H1 (cell line): ENCODE results near the gene XNDC1N. TPM values are rescaled to one million over a fixed set of nuclear protein-coding genes. Genes with fewer than 3 reads are reported as not detected.

Experiments
- CTCF ChIA-PET: fragments of 300-600 bp; sonication (Branson Sonifier 250); formaldehyde crosslinking; loops from one replicate; lab custom pipeline; 2021; ENCODE audit not compliant: partially characterized antibody; lab: Charles Lee
- POLR2A ChIA-PET: fragments of 300-600 bp; sonication (Branson Sonifier 250); formaldehyde crosslinking; loops from one replicate; lab custom pipeline; 2021; ENCODE audit warnings: inconsistent platforms; ENCODE audit not compliant: partially characterized antibody; lab: Charles Lee
- DNase-seq, 2 experiments: peaks; one replicate each; pipeline versions ENCODE4 v3.0.0 to v3.0.0-alpha.2; 2010 to 2022; ENCODE audit warnings: low spot score in 2 of 2, low read depth in 1 of 2, mixed read lengths in 1 of 2
- FAIRE-seq: peaks from 2 replicates; lab custom pipeline; 2011; peaks lifted over from hg19 to GRCh38; lab: Jason Lieb, UNC
- H2AFZ ChIP-seq: 2 replicates; pipeline ENCODE4 v1.8.1; 2012; ENCODE audit warnings: low read length, inconsistent platforms
- H2AK5ac ChIP-seq: 2 replicates; pipeline ENCODE4 v1.6.1; 2013; ENCODE audit warnings: low read depth, low read length
- H2BK120ac ChIP-seq: replicated peaks from 2 replicates; pipeline ENCODE3; 2013; ENCODE audit warnings: low read depth, low read length, inconsistent platforms
- H2BK12ac ChIP-seq: 2 replicates; pipeline ENCODE4 v1.6.1; 2013; ENCODE audit warnings: low read depth, low read length
- H2BK15ac ChIP-seq: 2 replicates; pipeline ENCODE4 v1.6.1; 2013; ENCODE audit warnings: low read length
- H2BK20ac ChIP-seq: 2 replicates; pipeline ENCODE4 v1.6.1; 2013; ENCODE audit warnings: low read length
- H2BK5ac ChIP-seq: 2 replicates; pipeline ENCODE4 v1.6.1; 2013; ENCODE audit warnings: low read depth, low read length
- H3K14ac ChIP-seq: 2 replicates; pipeline ENCODE4 v1.6.1; 2013; ENCODE audit warnings: inconsistent platforms; ENCODE audit not compliant: insufficient read length
- H3K18ac ChIP-seq: 2 replicates; pipeline ENCODE4 v1.6.1; 2013; ENCODE audit warnings: low read length; ENCODE audit errors: extremely low read depth
- H3K23ac ChIP-seq: 2 replicates; pipeline ENCODE4 v1.6.1; 2013; ENCODE audit warnings: inconsistent platforms; ENCODE audit not compliant: insufficient read length
- H3K23me2 ChIP-seq: 2 replicates; pipeline ENCODE4 v1.6.1; 2013; ENCODE audit warnings: low read depth, low read length
- H3K27ac ChIP-seq: 2 replicates; pipeline ENCODE4 v1.6.1; 2011; ENCODE audit warnings: low read depth, low read length, inconsistent platforms
- H3K27me3 ChIP-seq, 4 experiments: replicated peaks in 1 of 4; 1 replicate in 1 of 4; 2 replicates in 3 of 4; pipeline versions ENCODE4 v1.6.1 to v1.8.1; 2011 to 2013; ENCODE audit warnings: low read length in 3 of 4, mild to moderate bottlenecking in 3 of 4, inconsistent platforms in 2 of 4, mixed read lengths in 2 of 4, moderate library complexity in 1 of 4; ENCODE audit not compliant: control insufficient read depth in 3 of 4, insufficient read depth in 3 of 4; ENCODE audit errors: extremely low read depth in 1 of 4
- H3K36me3 ChIP-seq, 4 experiments: 2 replicates each; pipeline versions ENCODE4 v1.6.1 to v1.8.1; 2011 to 2013; ENCODE audit warnings: mild to moderate bottlenecking in 4 of 4, low read length in 3 of 4, moderate library complexity in 2 of 4, control low read depth in 1 of 4, inconsistent platforms in 1 of 4; ENCODE audit not compliant: insufficient read depth in 4 of 4, control insufficient read depth in 2 of 4
- H3K4ac ChIP-seq: replicated peaks from 2 replicates; pipeline ENCODE3; 2013; ENCODE audit warnings: low read length, low read depth, mixed read lengths, inconsistent platforms; ENCODE audit not compliant: insufficient read length
- H3K4me1 ChIP-seq, 4 experiments: replicated peaks in 1 of 4; 1 replicate in 1 of 4; 2 replicates in 3 of 4; pipeline versions ENCODE4 v1.6.1 to v1.8.1; 2011 to 2013; ENCODE audit warnings: low read length in 3 of 4, inconsistent platforms in 2 of 4, mixed read lengths in 1 of 4; ENCODE audit not compliant: insufficient read depth in 4 of 4, control insufficient read depth in 3 of 4
- H3K4me2 ChIP-seq, 2 experiments: 2 replicates each; pipeline versions ENCODE4 v1.6.1 to v1.8.1; 2011 to 2013; ENCODE audit warnings: low read depth in 2 of 2, low read length in 2 of 2, control low read depth in 1 of 2, inconsistent platforms in 1 of 2, mild to moderate bottlenecking in 1 of 2; ENCODE audit not compliant: insufficient read depth in 1 of 2
- H3K4me3 ChIP-seq, 4 experiments: fragments of 200-600, 300-600 bp in 1 of 4; sonication (generic), shearing (Covaris generic), sonication (Bioruptor Twin) in 1 of 4; 2 replicates each; pipeline versions ENCODE4 v1.5.1 to v1.8.1; 2011 to 2016; ENCODE audit warnings: low read length in 4 of 4, low read depth in 3 of 4, control low read depth in 2 of 4, inconsistent platforms in 2 of 4, mild to moderate bottlenecking in 2 of 4, mixed read lengths in 1 of 4, moderate library complexity in 1 of 4; ENCODE audit not compliant: insufficient read depth in 2 of 4; ENCODE audit errors: extremely low read depth in 1 of 4
- H3K56ac ChIP-seq: replicated peaks from 2 replicates; pipeline ENCODE3; 2013; ENCODE audit warnings: low read depth, mild to moderate bottlenecking, mixed read lengths, low read length, inconsistent platforms; ENCODE audit not compliant: insufficient read length
- H3K79me1 ChIP-seq: 2 replicates; pipeline ENCODE4 v1.6.1; 2013; ENCODE audit warnings: low read depth, low read length, control low read depth
- H3K79me2 ChIP-seq, 2 experiments: 2 replicates each; pipeline versions ENCODE4 v1.6.1 to v1.8.1; 2012 to 2013; ENCODE audit warnings: low read length in 2 of 2, mild to moderate bottlenecking in 2 of 2, inconsistent platforms in 1 of 2; ENCODE audit not compliant: insufficient read depth in 2 of 2, control insufficient read depth in 1 of 2
- H3K9ac ChIP-seq, 4 experiments: replicated peaks in 1 of 4; 1 replicate in 1 of 4; 2 replicates in 3 of 4; pipeline versions ENCODE4 v1.6.1 to v1.8.1; 2011 to 2013; ENCODE audit warnings: low read depth in 3 of 4, low read length in 3 of 4, control low read depth in 2 of 4, mild to moderate bottlenecking in 2 of 4, moderate library complexity in 2 of 4, inconsistent platforms in 1 of 4; ENCODE audit errors: extremely low read depth in 1 of 4
- H3K9me3 ChIP-seq, 2 experiments: 2 replicates each; pipeline versions ENCODE4 v1.6.1 to v1.8.1; 2012 to 2013; ENCODE audit warnings: mild to moderate bottlenecking in 2 of 2, moderate library complexity in 2 of 2, control low read depth in 1 of 2, inconsistent platforms in 1 of 2, low read depth in 1 of 2, low read length in 1 of 2, mixed read lengths in 1 of 2; ENCODE audit not compliant: insufficient read depth in 2 of 2
- H4K20me1 ChIP-seq, 2 experiments: replicated peaks in 1 of 2; 2 replicates each; pipeline versions ENCODE3 to v1.8.1; 2011 to 2013; ENCODE audit warnings: inconsistent platforms in 2 of 2, low read length in 2 of 2, mild to moderate bottlenecking in 1 of 2; ENCODE audit not compliant: insufficient read depth in 2 of 2, control insufficient read depth in 1 of 2
- H4K5ac ChIP-seq: 2 replicates; pipeline ENCODE4 v1.6.1; 2013; ENCODE audit warnings: low read length, low read depth, mixed read lengths, inconsistent platforms; ENCODE audit not compliant: insufficient read length
- H4K8ac ChIP-seq: 2 replicates; pipeline ENCODE4 v1.8.0; 2013; ENCODE audit warnings: mild to moderate bottlenecking, moderate library complexity, low read length, inconsistent platforms; ENCODE audit not compliant: insufficient read depth; ENCODE audit errors: extremely low read depth
- H4K91ac ChIP-seq: replicated peaks from 2 replicates; pipeline ENCODE3; 2013; ENCODE audit warnings: low read length, mixed read lengths, inconsistent platforms; ENCODE audit not compliant: insufficient read length
- BRCA1 ChIP-seq: IDR thresholded peaks from 2 replicates; pipeline ENCODE4 v1.6.1; 2012; ENCODE audit warnings: low read depth, low read length, improper control_type of control experiment
- CBX8 ChIP-seq: fragments of 300-800, 300-1000 bp; sonication (generic); IDR thresholded peaks from 2 replicates; pipeline ENCODE4 v1.7.1; 2016; ENCODE audit warnings: low read depth, low read length, borderline replicate concordance
- CTBP2 ChIP-seq: IDR thresholded peaks from 2 replicates; pipeline ENCODE4 v1.7.0; 2011; ENCODE audit warnings: borderline replicate concordance, mild to moderate bottlenecking, moderate library complexity, mixed read lengths, low read length; ENCODE audit not compliant: insufficient read depth, insufficient read length
- CTCF ChIP-seq, 3 experiments: IDR thresholded peaks; 1 replicate in 2 of 3; 2 replicates in 1 of 3; pipeline versions ENCODE4 v1.5.1 to v1.6.1; 2011; ENCODE audit warnings: low read length in 3 of 3, mild to moderate bottlenecking in 3 of 3, inconsistent platforms in 2 of 3, low read depth in 1 of 3, moderate library complexity in 1 of 3; ENCODE audit not compliant: insufficient read depth in 1 of 3; ENCODE audit errors: control extremely low read depth in 1 of 3
- JUND ChIP-seq: IDR thresholded peaks from 2 replicates; pipeline ENCODE4 v1.6.1; 2011; ENCODE audit warnings: mild to moderate bottlenecking, improper control_type of control experiment, low read length
- MAX ChIP-seq: IDR thresholded peaks from 2 replicates; pipeline ENCODE4 v1.6.1; 2012; ENCODE audit warnings: inconsistent platforms
- SAP30 ChIP-seq: fragments of 300-600 bp; sonication (generic); IDR thresholded peaks from 2 replicates; pipeline ENCODE4 v1.7.1; 2012; ENCODE audit warnings: low read length, moderate library complexity, mild to moderate bottlenecking, inconsistent platforms; ENCODE audit not compliant: insufficient read depth, insufficient replicate concordance
- TBP ChIP-seq: IDR thresholded peaks from 2 replicates; pipeline ENCODE4 v1.6.1; 2011; ENCODE audit warnings: low read depth, low read length, improper control_type of control experiment
- WGBS, 2 experiments: shearing (Covaris generic) in 1 of 2; methylation state at CpG; one replicate each; pipeline versions ENCODE4 v1.1.6 to v1.1.7; 2013 to 2015; ENCODE audit warnings: low lambda C conversion rate in 2 of 2, mixed read lengths in 2 of 2, inconsistent platforms in 1 of 2, low coverage in 1 of 2, missing lambda C conversion rate in 1 of 2; ENCODE audit not compliant: insufficient replicate concordance in 2 of 2, insufficient coverage in 1 of 2, insufficient read length in 1 of 2; ENCODE audit errors: extremely low coverage in 1 of 2, missing lambda C conversion rate in 1 of 2; 5-methylcytosine and 5-hydroxymethylcytosine counted together
- polyA plus RNA-seq, 7 experiments: library from polyadenylated mRNA; depleted of rRNA in 3 of 7; stranded (reverse) in 5 of 7; unstranded in 2 of 7; fragments of >200 nt in 5 of 7; fragments of 200-250 nt in 2 of 7; gene quantifications; 1 replicate in 5 of 7; 2 replicates in 1 of 7; 4 replicates in 1 of 7; pipeline versions ENCODE4 v1.2.1 to v1.2.3, GENCODE V29; 2011 to 2013; ENCODE audit warnings: missing spikeins in 2 of 7, mixed read lengths in 2 of 7
- total RNA-seq: library from RNA; stranded (reverse); fragmentation: NEBNext Ultra II Directional; extraction: Animal tissue kit (Norgen Biotek cat#: 25700); gene quantifications from 2 replicates; pipeline ENCODE4 v1.2.1, GENCODE V29; 2021

Gene XNDC1N
- total and polyA plus RNA-seq, 2 of the 8 experiments (the other 6 are each of a cell fraction or from before 2014, with no cell fraction given) = 5.8 to 7.5 TPM

- no peak overlapping the region for H4K91ac ChIP-seq
Measured at GRCh38 chr11:71917646-71918140, 10.7 kb downstream of the XNDC1N start.

More at GRCh38 chr11:71917646-71918140, 10.7 kb downstream of the XNDC1N start:
- Histone ChIP-seq H3K27ac (no peak overlapping the region), H3K9ac (no peak overlapping the region), H2BK20ac (no peak overlapping the region)
- no peak for DNase-seq
- TF ChIP-seq CTCF (IDR thresholded peaks at IDR 0.05; ENCODE audit: control extremely low read depth in 1 of 3, insufficient read depth in 1 of 3, low read depth in 1 of 3, low read length in 3 of 3) = no peak
- TF ChIP-seq SAP30 = no peak
- TF ChIP-seq JUND = no peak
- TF ChIP-seq CTBP2 = no peak
- no peak for TF ChIP-seq CBX8
- no peak for TF ChIP-seq TBP
- TF ChIP-seq BRCA1 = no peak
- TF ChIP-seq MAX = no peak
- TF ChIP-seq, all 59 proteins: peak for 0
- no peaks in the 10 kb centered on the region for H3K9me3 ChIP-seq
- ChIA-PET CTCF (no interaction called here), POLR2A (no interaction called here)
- H2AFZ ChIP-seq = no peak overlapping the region
- no peak overlapping the region for H2BK12ac ChIP-seq
- no peak overlapping the region for H4K8ac ChIP-seq
- no peak for FAIRE-seq
- H3K4me3 ChIP-seq = no peak overlapping the region
- no peak overlapping the region for H4K5ac ChIP-seq
- H3K23me2 ChIP-seq = no peaks in the 10 kb centered on the region; the same call in 1 of the 2 replicates
- no peaks in the 10 kb centered on the region for H3K79me1 ChIP-seq
- H3K27me3 ChIP-seq = no peaks in the 10 kb centered on the region
- WGBS, 2 experiments = 93% methylated on average over 9 of the region's 9 CpGs; no CpG with 5 or more reads in 1 of the 2 experiments
- H3K23ac ChIP-seq = no peak overlapping the region
- H2BK120ac ChIP-seq = no peak overlapping the region
- no peak overlapping the region for H3K14ac ChIP-seq
- H4K20me1 ChIP-seq = peaks cover 0 to 2% of the 10 kb centered on the region in 2 experiments
- peaks cover 0 to 33% (median 21%) of the 10 kb centered on the region in 4 experiments; a peak in 6 of 8 replicates for H3K36me3 ChIP-seq
- no peaks in the 10 kb centered on the region for H3K79me2 ChIP-seq
- H3K4ac ChIP-seq = no peak overlapping the region
- no peak overlapping the region for H2BK5ac ChIP-seq
- H3K18ac ChIP-seq = no peak overlapping the region
- no peak overlapping the region for H3K4me2 ChIP-seq
- H3K56ac ChIP-seq = no peak overlapping the region
- H2BK15ac ChIP-seq = no peak overlapping the region
- no peaks in the 10 kb centered on the region for H3K4me1 ChIP-seq
- H2AK5ac ChIP-seq = no peak overlapping the region
